ENCODE results near the gene CCL27.

DNA sequence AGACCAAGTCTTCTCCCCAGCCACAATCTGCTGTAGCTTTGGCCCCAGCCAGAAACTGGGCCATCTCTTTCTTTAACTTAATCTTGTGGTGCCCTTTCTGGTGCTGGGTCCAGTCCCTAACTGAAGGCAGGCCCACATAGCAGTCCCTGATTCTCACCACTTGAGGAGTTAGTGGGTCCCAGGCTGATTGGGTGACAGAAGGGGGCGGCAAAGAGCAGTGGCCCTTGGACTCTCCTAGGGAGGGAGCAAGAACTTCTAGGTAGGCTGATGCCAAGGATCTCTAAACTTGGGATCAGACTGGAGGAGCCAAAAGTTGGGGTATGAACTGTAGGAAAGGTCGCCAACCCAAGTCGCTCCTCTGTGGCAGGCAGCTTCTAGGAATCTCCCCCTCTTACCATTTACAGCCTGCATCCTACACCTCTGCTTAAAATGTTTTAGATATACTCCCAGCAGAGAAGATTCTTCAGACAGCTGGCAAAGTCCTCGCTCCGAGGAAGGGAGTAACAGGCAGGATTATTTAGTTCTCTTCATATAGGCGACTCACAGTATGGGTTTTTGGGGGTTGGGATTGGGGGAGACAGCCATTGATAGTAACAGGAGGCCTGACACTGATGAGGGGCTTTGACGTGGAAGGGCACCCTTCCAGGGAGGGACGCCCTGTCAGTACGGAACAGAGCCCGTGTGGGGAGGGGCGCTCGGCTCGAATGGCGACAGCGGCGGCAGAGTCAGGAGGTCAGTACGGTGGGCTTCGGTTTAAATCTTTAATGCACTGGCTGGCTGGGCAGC lies 2.0 kb upstream of the CCL27 start:
- TF ChIP-seq, protein P1, sequence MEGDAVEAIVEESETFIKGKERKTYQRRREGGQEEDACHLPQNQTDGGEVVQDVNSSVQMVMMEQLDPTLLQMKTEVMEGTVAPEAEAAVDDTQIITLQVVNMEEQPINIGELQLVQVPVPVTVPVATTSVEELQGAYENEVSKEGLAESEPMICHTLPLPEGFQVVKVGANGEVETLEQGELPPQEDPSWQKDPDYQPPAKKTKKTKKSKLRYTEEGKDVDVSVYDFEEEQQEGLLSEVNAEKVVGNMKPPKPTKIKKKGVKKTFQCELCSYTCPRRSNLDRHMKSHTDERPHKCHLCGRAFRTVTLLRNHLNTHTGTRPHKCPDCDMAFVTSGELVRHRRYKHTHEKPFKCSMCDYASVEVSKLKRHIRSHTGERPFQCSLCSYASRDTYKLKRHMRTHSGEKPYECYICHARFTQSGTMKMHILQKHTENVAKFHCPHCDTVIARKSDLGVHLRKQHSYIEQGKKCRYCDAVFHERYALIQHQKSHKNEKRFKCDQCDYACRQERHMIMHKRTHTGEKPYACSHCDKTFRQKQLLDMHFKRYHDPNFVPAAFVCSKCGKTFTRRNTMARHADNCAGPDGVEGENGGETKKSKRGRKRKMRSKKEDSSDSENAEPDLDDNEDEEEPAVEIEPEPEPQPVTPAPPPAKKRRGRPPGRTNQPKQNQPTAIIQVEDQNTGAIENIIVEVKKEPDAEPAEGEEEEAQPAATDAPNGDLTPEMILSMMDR (IDR thresholded peaks at IDR 0.05): peak in 5 of 7 experiments; percentile 67 to 89 (median 73)
- TF ChIP-seq POLR2A (IDR thresholded peaks at IDR 0.05): no peak
- TF ChIP-seq POLR2AphosphoS5 (IDR thresholded peaks at IDR 0.05): peak in 2 of 3 donors; percentile 13 to 26
